Natural killer cell (primary cell): ENCODE measurements around the gene STAC. TPM values are rescaled to one million over a fixed set of nuclear protein-coding genes. Genes with fewer than 3 reads are reported as not detected.
A peak's percentile ranks its signal among the peaks of the same experiment; 100 is the strongest.

Experiments used
- ATAC-seq, 3 donors: fragments of 150-1000 bp in 2 of 3; fragments of 200-7000 bp in 1 of 3; cut with Tn5 transposase; 1 replicate in 1 of 3; 2 replicates in 2 of 3; pipeline ENCODE4 v1.10.0; 2021; ENCODE audit warnings: mild to moderate bottlenecking in 2 of 3, moderate library complexity in 2 of 3
- DNase-seq, 2 donors: peaks; one replicate each; pipeline versions ENCODE4 v3.0.0 to v3.0.0-alpha.2; 2013 to 2021; ENCODE audit warnings: mixed read lengths in 1 of 2
- H3K27ac ChIP-seq: one replicate; pipeline ENCODE4 v1.5.1; 2013; ENCODE audit warnings: mild to moderate bottlenecking, low read length
- H3K27me3 ChIP-seq: one replicate; pipeline ENCODE4 v1.6.1; 2013; ENCODE audit warnings: low read length; ENCODE audit not compliant: control insufficient read depth, insufficient read depth
- H3K36me3 ChIP-seq: one replicate; pipeline ENCODE4 v1.6.1; 2013; ENCODE audit warnings: low read length; ENCODE audit not compliant: control insufficient read depth, insufficient read depth
- H3K4me1 ChIP-seq: one replicate; pipeline ENCODE4 v1.6.1; 2013; ENCODE audit warnings: low read length; ENCODE audit not compliant: control insufficient read depth, insufficient read depth
- H3K4me3 ChIP-seq: one replicate; pipeline ENCODE4 v1.5.1; 2013; ENCODE audit warnings: low read length
- H3K9me3 ChIP-seq: one replicate; pipeline ENCODE4 v1.6.1; 2013; ENCODE audit warnings: low read length; ENCODE audit not compliant: control insufficient read depth, insufficient read depth
- H3K27ac Mint-ChIP-seq, 2 donors: one replicate each; pipeline ENCODE4 v1.8.0; 2022; ENCODE audit warnings: mild to moderate bottlenecking in 2 of 2, mixed read lengths in 2 of 2, moderate library complexity in 1 of 2
- H3K27me3 Mint-ChIP-seq, 2 donors: one replicate each; pipeline ENCODE4 v1.8.0; 2022; ENCODE audit warnings: low read depth in 2 of 2, mixed read lengths in 2 of 2
- H3K36me3 Mint-ChIP-seq: one replicate; pipeline ENCODE4 v1.8.0; 2022; ENCODE audit warnings: mixed read lengths
- H3K4me1 Mint-ChIP-seq, 2 donors: one replicate each; pipeline ENCODE4 v1.8.0; 2022; ENCODE audit warnings: mixed read lengths in 2 of 2
- H3K4me3 Mint-ChIP-seq: one replicate; pipeline ENCODE4 v1.8.0; 2022; ENCODE audit warnings: mild to moderate bottlenecking, moderate library complexity, mixed read lengths
- H3K9me3 Mint-ChIP-seq, 2 donors: one replicate each; pipeline ENCODE4 v1.8.0; 2022; ENCODE audit warnings: mixed read lengths in 2 of 2
- CTCF ChIP-seq: fragments of 200-600 bp; IDR thresholded peaks from one replicate; pipeline ENCODE4 v1.8.0; 2022; ENCODE audit warnings: antibody characterized with exemption
- WGBS: methylation state at CpG from one replicate; pipeline ENCODE4 v1.1.7; 2013; ENCODE audit warnings: missing lambda C conversion rate; ENCODE audit not compliant: insufficient coverage; 5-methylcytosine and 5-hydroxymethylcytosine counted together
- intact Hi-C: fragments of 100-400 bp; cut with micrococcal nuclease; formaldehyde crosslinking; loops from one replicate; pipeline ENCODE4 v1.14.2; 2022
- total RNA-seq, 4 donors: library from RNA; stranded (reverse); fragments of 120-200 nt in 1 of 4; gene quantifications; one replicate each; pipeline versions ENCODE4 v1.2.3 to v1.2.4, GENCODE V29; 2013 to 2022

STAC gene
- total RNA-seq, 3 donors from 2014 or later (not counting 1 experiment from before 2014, with no cell fraction given) = not detected

GRCh38 chr3:36379872-36380220, 458 bp upstream of the STAC start:
- H3K9me3 ChIP-seq = no peaks in the 10 kb centered on the region
- WGBS = 24% methylated on average over 6 of the region's 8 CpGs
- TF ChIP-seq CTCF = no peak
- H3K27me3 ChIP-seq = peaks cover 7% of the 10 kb centered on the region
- no peak for DNase-seq
- no peaks in the 10 kb centered on the region for H3K36me3 Mint-ChIP-seq
- H3K27ac Mint-ChIP-seq = no peak overlapping the region
- H3K4me1 Mint-ChIP-seq = peaks cover 5 to 7% of the 10 kb centered on the region in 2 donors
- H3K4me1 ChIP-seq = peaks cover 7% of the 10 kb centered on the region
- peak overlapping the region; percentile 26 for H3K4me3 Mint-ChIP-seq
- intact Hi-C loops = no loop called here
- H3K9me3 Mint-ChIP-seq = no peaks in the 10 kb centered on the region
- no peaks in the 10 kb centered on the region for H3K36me3 ChIP-seq
- ATAC-seq = no peak
- peaks cover 14 to 34% of the 10 kb centered on the region in 2 donors for H3K27me3 Mint-ChIP-seq
- no peak overlapping the region for H3K4me3 ChIP-seq
- no peak overlapping the region for H3K27ac ChIP-seq

- peak overlapping the region; percentile 31 for H3K4me3 Mint-ChIP-seq
- Histone ChIP-seq H3K36me3 (no peaks in the 10 kb centered on the region), H3K9me3 (no peaks in the 10 kb centered on the region), H3K4me1 (peaks cover 7% of the 10 kb centered on the region), H3K27ac (no peak overlapping the region), H3K27me3 (peaks cover 7% of the 10 kb centered on the region), H3K4me3 (no peak overlapping the region)
- ATAC-seq = no peak
- H3K4me1 Mint-ChIP-seq = peaks cover 5 to 7% of the 10 kb centered on the region in 2 donors
- intact Hi-C loops = no loop called here
- WGBS = 46% methylated on average over 7 of the region's 8 CpGs
- H3K9me3 Mint-ChIP-seq = no peaks in the 10 kb centered on the region
- H3K27ac Mint-ChIP-seq = no peak overlapping the region
- no peak for TF ChIP-seq CTCF
- peaks cover 14 to 34% of the 10 kb centered on the region in 2 donors for H3K27me3 Mint-ChIP-seq
- H3K36me3 Mint-ChIP-seq = no peaks in the 10 kb centered on the region
- no peak for DNase-seq
These were observed 1.1 kb downstream of the STAC start for GRCh38 chr3:36381311-36381956.

- WGBS = 78% methylated on average over 1 of the region's 1 CpG
- Mint-ChIP-seq H3K36me3 (peaks cover 7% of the 10 kb centered on the region), H3K9me3 (peaks cover 12 to 16% of the 10 kb centered on the region in 2 donors), H3K27me3 (peaks cover 0 to 3% of the 10 kb centered on the region in 2 donors), H3K4me3 (no peak overlapping the region), H3K27ac (no peak overlapping the region), H3K4me1 (no peaks in the 10 kb centered on the region)
- Histone ChIP-seq H3K4me1 (no peaks in the 10 kb centered on the region), H3K4me3 (no peak overlapping the region), H3K36me3 (no peaks in the 10 kb centered on the region), H3K27me3 (no peaks in the 10 kb centered on the region), H3K27ac (no peak overlapping the region), H3K9me3 (no peaks in the 10 kb centered on the region)
- no peak for DNase-seq
- no peak for TF ChIP-seq CTCF
- intact Hi-C loops = no loop called here
- ATAC-seq = no peak
These were observed 13.3 kb downstream of the STAC start for GRCh38 chr3:36393563-36393962.

- no peak overlapping the region for H3K4me3 ChIP-seq
- Mint-ChIP-seq H3K27ac (no peak overlapping the region), H3K4me1 (no peaks in the 10 kb centered on the region), H3K9me3 (peaks cover 12 to 16% of the 10 kb centered on the region in 2 donors), H3K36me3 (peaks cover 7% of the 10 kb centered on the region), H3K4me3 (no peak overlapping the region), H3K27me3 (peaks cover 0 to 3% of the 10 kb centered on the region in 2 donors)
- H3K4me1 ChIP-seq = no peaks in the 10 kb centered on the region
- ATAC-seq (no peak), DNase-seq (no peak)
- H3K27me3 ChIP-seq = no peaks in the 10 kb centered on the region
- no peaks in the 10 kb centered on the region for H3K36me3 ChIP-seq
- H3K9me3 ChIP-seq = no peaks in the 10 kb centered on the region
- TF ChIP-seq CTCF = no peak
- no peak overlapping the region for H3K27ac ChIP-seq
- intact Hi-C loops = no loop called here
These were observed 13.9 kb downstream of the STAC start for GRCh38 chr3:36394176-36394575.
